GM18502 (cell line): Measurements from ENCODE around the gene HDAC9.

Experiments used
- ATAC-seq: cut with Tn5 transposase; IDR thresholded peaks from one replicate; pipeline ENCODE4 v1.9.1; 2021; ENCODE audit warnings: mild to moderate bottlenecking; ENCODE audit not compliant: unreplicated experiment, poor library complexity

The HDAC9 gene

GRCh38 chr7:18491871-18492270 lies 3.7 kb upstream of the HDAC9 start:
- no peak for ATAC-seq

- no peak for ATAC-seq
Measured at GRCh38 chr7:18494406-18494805, 1.1 kb upstream of the HDAC9 start.

GRCh38 chr7:18494821-18495408 lies 634 bp upstream of the HDAC9 start:
- ATAC-seq, result peak; percentile 55

- no peak for ATAC-seq
Measured at GRCh38 chr7:18496341-18496700, 772 bp downstream of the HDAC9 start.

- no peak for ATAC-seq
Measured at GRCh38 chr7:18497082-18497481, 1.5 kb downstream of the HDAC9 start.

- no peak for ATAC-seq
Measured at GRCh38 chr7:18497800-18498199, 2.3 kb downstream of the HDAC9 start.

- no peak for ATAC-seq
Measured at GRCh38 chr7:18498341-18498740, 2.8 kb downstream of the HDAC9 start.

- ATAC-seq, result no peak
Measured at GRCh38 chr7:18499407-18500177, 4.0 kb downstream of the HDAC9 start.

GRCh38 chr7:18503126-18503866 lies 7.7 kb downstream of the HDAC9 start:
- ATAC-seq, result no peak

GRCh38 chr7:18504965-18505364 lies 9.4 kb downstream of the HDAC9 start:
- no peak for ATAC-seq

GRCh38 chr7:18505870-18506460 lies 10.4 kb downstream of the HDAC9 start:
- peak; percentile 51 for ATAC-seq

- ATAC-seq, result peak; percentile 87
Measured at GRCh38 chr7:18508443-18509427, 13.2 kb downstream of the HDAC9 start.

- peak; percentile 5 for ATAC-seq
Measured at GRCh38 chr7:18509481-18509880, 13.9 kb downstream of the HDAC9 start.

- no peak for ATAC-seq
Measured at GRCh38 chr7:18511351-18512140, 16.0 kb downstream of the HDAC9 start.

- ATAC-seq, result no peak
Measured at GRCh38 chr7:18513343-18513742, 17.8 kb downstream of the HDAC9 start.

GRCh38 chr7:18515067-18515466 lies 19.5 kb downstream of the HDAC9 start:
- ATAC-seq, result no peak

GRCh38 chr7:18517646-18518045 lies 22.1 kb downstream of the HDAC9 start:
- no peak for ATAC-seq

GRCh38 chr7:18518555-18518954 lies 23.0 kb downstream of the HDAC9 start:
- no peak for ATAC-seq
